HG02642 (cell line): ENCODE data around the gene GPT2.

Experiments used
- ATAC-seq: cut with Tn5 transposase; IDR thresholded peaks from one replicate; pipeline ENCODE4 v1.9.1; 2021; ENCODE audit warnings: mild to moderate bottlenecking; ENCODE audit not compliant: unreplicated experiment, poor library complexity

GPT2 gene

GRCh38 chr16:46954562-46954961, 70.4 kb downstream of the GPT2 start:
- no peak for ATAC-seq

- ATAC-seq, result no peak
These were observed 77.5 kb downstream of the GPT2 start for GRCh38 chr16:46961373-46962353.

GRCh38 chr16:46962629-46963028, 78.5 kb downstream of the GPT2 start:
- ATAC-seq, result no peak

DNA sequence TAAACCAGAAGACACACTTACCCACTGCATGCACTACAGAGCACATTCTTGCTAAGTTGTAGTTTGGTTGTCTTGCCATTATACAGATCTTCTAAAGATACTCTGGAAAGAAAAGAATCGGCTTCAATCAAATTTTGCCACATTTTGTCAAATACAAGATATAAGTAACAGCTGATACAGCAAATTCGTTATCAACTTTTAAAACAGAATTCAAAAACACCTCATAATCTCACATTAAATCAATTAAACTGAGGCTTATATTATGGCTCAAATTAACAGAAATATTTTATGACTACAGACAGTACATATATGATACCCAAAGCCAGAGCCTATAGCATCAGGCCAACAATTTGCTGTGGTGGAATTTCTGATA, 83.9 kb downstream of the GPT2 start:
- ATAC-seq, result no peak

DNA sequence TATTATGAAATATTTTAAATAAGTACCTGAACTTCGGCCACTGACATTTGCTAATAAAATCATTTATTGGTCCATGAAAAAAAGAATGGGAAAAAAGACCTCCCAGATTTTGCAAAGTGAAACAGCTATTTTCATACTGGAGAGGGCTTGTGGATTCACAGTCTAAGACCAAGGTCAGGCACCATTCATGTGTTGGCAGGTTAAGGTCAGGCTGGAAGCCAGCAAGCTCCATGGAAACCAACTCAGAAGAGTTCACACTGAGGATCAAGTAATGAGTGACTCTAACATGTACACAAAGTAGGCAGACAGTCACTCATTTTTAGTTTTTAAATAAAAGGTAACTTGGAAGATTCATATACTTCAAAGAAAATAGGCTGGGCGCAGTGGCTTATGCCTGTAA, 85.9 kb downstream of the GPT2 start:
- ATAC-seq, result no peak

DNA sequence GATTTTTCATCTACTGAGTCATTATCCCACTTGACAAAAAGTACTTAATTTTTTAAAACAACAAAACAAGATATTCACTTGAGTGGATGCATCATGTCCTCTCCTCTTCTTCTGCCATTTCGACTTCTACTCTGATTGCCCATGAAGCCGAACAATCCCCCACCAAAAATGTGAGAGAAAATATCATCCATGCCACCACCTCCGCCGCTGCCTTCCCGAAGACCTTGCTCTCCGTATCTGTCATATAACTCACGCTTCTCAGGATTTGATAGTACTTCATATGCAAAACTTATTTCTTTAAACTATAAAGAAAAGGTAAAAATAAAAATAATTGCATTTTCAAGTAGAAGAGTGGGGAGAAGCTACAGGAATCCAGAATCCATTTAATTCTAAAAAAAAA, 87.1 kb downstream of the GPT2 start:
- ATAC-seq, result no peak

- peak; percentile 53 for ATAC-seq
These were observed 88.5 kb downstream of the GPT2 start for GRCh38 chr16:46972429-46973206.

DNA sequence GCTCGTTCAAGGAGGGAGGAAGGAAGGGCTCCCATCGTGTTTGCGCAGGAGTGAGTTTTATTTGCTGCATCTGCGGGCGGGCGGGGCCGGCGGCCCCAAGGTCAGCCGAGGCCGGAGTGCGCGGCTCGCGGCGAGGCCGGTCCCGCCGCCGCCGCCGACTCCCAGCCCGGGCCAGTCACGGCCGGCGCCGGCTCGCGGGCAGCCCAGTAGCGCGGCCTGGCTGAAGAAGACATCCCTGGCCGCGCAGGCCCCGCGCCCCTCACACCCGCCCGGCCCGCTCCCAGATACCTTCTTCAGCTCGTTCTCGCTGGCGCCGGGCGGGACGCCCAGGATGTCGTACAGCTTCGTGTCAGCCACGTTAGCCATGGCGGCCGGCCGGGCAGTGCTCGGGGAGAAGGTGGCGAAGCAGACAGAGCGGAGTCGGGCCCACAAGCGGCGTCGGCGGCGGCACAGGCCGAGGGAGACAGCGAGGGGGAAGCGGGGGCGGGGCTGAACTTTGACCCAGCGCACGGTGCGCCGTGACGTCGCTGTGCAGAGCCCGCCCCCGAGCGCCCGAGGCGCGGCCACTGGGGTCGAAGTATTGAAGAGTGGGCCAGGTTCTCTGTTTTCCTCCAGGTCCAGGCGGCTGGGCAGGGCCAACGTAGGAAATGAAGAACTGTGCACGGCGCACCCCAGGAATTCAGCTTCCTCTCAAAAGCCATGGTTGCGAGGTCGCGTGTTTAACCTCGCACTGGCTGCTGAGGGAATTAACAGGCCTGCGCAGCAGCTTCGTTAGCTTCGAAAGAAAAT, 89.2 kb downstream of the GPT2 start, which contains the start of gene DNAJA2:
Gene DNAJA2, minus strand, starts transcription at position 468 of the 789 bp plus-strand sequence. Its CDS starts 102 bp downstream, at position 366.
- peak; percentile 92 for ATAC-seq

DNA sequence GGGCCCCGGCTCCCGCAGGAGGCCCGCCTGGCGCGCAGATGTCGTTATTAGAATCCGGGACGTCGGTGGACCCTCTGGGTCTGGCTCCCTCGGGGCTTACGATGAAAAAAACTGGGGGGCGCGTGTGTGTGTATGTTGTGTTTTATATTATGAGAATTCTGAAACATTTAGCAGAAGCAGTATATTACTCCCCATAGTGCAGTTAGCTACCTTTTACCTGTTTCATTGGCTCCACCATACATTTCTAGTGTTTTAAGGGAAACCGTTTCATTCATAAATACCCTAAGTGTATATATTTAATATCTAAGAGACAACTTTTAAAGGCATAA, 89.8 kb downstream of the GPT2 start:
- ATAC-seq, result no peak

DNA sequence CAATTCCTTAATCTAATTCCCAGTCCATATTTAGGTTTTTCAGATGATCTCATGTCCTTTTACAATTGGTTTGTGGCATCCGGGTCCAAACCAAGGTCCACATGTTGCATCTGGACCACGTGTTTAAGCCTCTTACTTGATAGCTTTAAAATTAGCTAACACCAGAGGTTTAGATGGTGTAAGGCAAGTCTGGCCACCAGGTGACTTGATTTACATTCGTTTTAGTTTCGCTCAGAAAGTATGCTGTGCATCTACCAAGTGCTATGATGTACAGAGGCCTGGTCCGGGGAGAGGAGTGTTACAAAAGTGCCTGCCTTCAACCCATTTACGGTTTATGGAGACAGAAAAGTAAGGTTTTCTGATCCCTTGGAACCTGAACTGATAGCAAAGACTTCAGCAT, 90.2 kb downstream of the GPT2 start:
- ATAC-seq, result peak; percentile 23

GRCh38 chr16:46975165-46975564, 91.0 kb downstream of the GPT2 start:
- ATAC-seq, result no peak

GRCh38 chr16:46975908-46976470, 91.8 kb downstream of the GPT2 start:
- no peak for ATAC-seq

GRCh38 chr16:46976550-46976949, 92.4 kb downstream of the GPT2 start:
- ATAC-seq, result no peak
